SK-N-SH treated with all-trans-retinoic acid at 6 μM for 48 hours (cell line): ENCODE measurements around the gene MYO15A.

Experiments
- ATAC-seq: fragments of 200-7000 bp; cut with Tn5 transposase; 3 replicates; pipeline ENCODE4 v1.9.1; 2020; ENCODE audit warnings: mild to moderate bottlenecking, moderate library complexity
- ARNTL ChIP-seq: fragments of 450-650 bp; formaldehyde crosslinking; IDR thresholded peaks from 2 replicates; pipeline ENCODE4 v1.5.0; 2020; ENCODE audit warnings: low read depth, mild to moderate bottlenecking, moderate library complexity, borderline replicate concordance
- CSDC2 ChIP-seq: fragments of 250-450 bp; sonication (Bioruptor Pico); IDR thresholded peaks from 2 replicates; pipeline ENCODE4 v1.5.0; 2020; ENCODE audit warnings: mild to moderate bottlenecking, moderate library complexity
- ESRRG ChIP-seq: fragments of 250-450 bp; sonication (Bioruptor Pico); IDR thresholded peaks from 2 replicates; pipeline ENCODE4 v1.6.1; 2021; ENCODE audit warnings: mild to moderate bottlenecking
- GLIS3 ChIP-seq: fragments of 250-450 bp; sonication (Bioruptor Pico); IDR thresholded peaks from 2 replicates; pipeline ENCODE4 v1.5.0; 2020; ENCODE audit warnings: mild to moderate bottlenecking, moderate library complexity
- ISL1 ChIP-seq: fragments of 250-450 bp; sonication (Bioruptor Pico); IDR thresholded peaks from 2 replicates; pipeline ENCODE4 v2.1.2; 2022; ENCODE audit warnings: mild to moderate bottlenecking, moderate library complexity
- OSR1 ChIP-seq: fragments of 250-450 bp; sonication (Bioruptor Pico); IDR thresholded peaks from 2 replicates; pipeline ENCODE4 v1.8.0; 2022; ENCODE audit warnings: moderate library complexity, mild to moderate bottlenecking, inconsistent platforms
- PPARA ChIP-seq: fragments of 250-450 bp; sonication (Bioruptor Pico); IDR thresholded peaks from 2 replicates; pipeline ENCODE4 v1.5.0; 2020; ENCODE audit warnings: mild to moderate bottlenecking, borderline replicate concordance
- RARB ChIP-seq: fragments of 250-450 bp; sonication (Bioruptor Pico); IDR thresholded peaks from 2 replicates; pipeline ENCODE4 v1.8.0; 2021; ENCODE audit warnings: mild to moderate bottlenecking, moderate library complexity
- SNAI2 ChIP-seq: fragments of 250-450 bp; sonication (Bioruptor Pico); IDR thresholded peaks from 2 replicates; pipeline ENCODE4 v1.5.0; 2020; ENCODE audit warnings: mild to moderate bottlenecking, moderate library complexity
- TCF4 ChIP-seq: fragments of 250-450 bp; sonication (Bioruptor Pico); IDR thresholded peaks from 2 replicates; pipeline ENCODE4 v1.8.0; 2021; ENCODE audit warnings: mild to moderate bottlenecking, moderate library complexity, borderline replicate concordance
- TOX ChIP-seq: fragments of 250-450 bp; sonication (Bioruptor Pico); IDR thresholded peaks from 2 replicates; pipeline ENCODE4 v1.8.0; 2021; ENCODE audit warnings: mild to moderate bottlenecking, moderate library complexity, borderline replicate concordance
- ZFP3 ChIP-seq: fragments of 250-450 bp; sonication (Bioruptor Pico); IDR thresholded peaks from 2 replicates; pipeline ENCODE4 v1.5.0; 2020; ENCODE audit warnings: mild to moderate bottlenecking, moderate library complexity
- ZFP30 ChIP-seq: fragments of 450-650 bp; formaldehyde crosslinking; IDR thresholded peaks from 2 replicates; pipeline ENCODE4 v1.5.0; 2022; ENCODE audit warnings: mild to moderate bottlenecking, moderate library complexity
- ZNF70 ChIP-seq: fragments of 450-650 bp; formaldehyde crosslinking; IDR thresholded peaks from 2 replicates; pipeline ENCODE4 v1.5.0; 2020; ENCODE audit warnings: mild to moderate bottlenecking, moderate library complexity
- TF ChIP-seq, protein P1 (sequence below): fragments of 250-450 bp; sonication (Bioruptor Pico); IDR thresholded peaks from 2 replicates; pipeline ENCODE4 v1.8.0; 2020; ENCODE audit warnings: mild to moderate bottlenecking, moderate library complexity, borderline replicate concordance
- TF ChIP-seq, protein P2 (sequence below): fragments of 250-450 bp; sonication (Bioruptor Pico); IDR thresholded peaks from 2 replicates; pipeline ENCODE4 v1.5.1; 2021; ENCODE audit warnings: mild to moderate bottlenecking, moderate library complexity
- TF ChIP-seq, protein P3 (sequence below): fragments of 250-450 bp; sonication (Bioruptor Pico); IDR thresholded peaks from 2 replicates; pipeline ENCODE4 v1.5.1; 2020; ENCODE audit warnings: low read depth, mild to moderate bottlenecking, moderate library complexity
- TF ChIP-seq, protein P4 (sequence below): fragments of 250-450 bp; sonication (Bioruptor Pico); IDR thresholded peaks from 2 replicates; pipeline ENCODE4 v1.5.0; 2020; ENCODE audit warnings: mild to moderate bottlenecking, moderate library complexity
- TF ChIP-seq, protein P5 (sequence below): fragments of 250-450 bp; sonication (Bioruptor Pico); IDR thresholded peaks from 2 replicates; pipeline ENCODE4 v1.8.0; 2021; ENCODE audit warnings: low read depth, mild to moderate bottlenecking, moderate library complexity, borderline replicate concordance

The MYO15A gene

DNA sequence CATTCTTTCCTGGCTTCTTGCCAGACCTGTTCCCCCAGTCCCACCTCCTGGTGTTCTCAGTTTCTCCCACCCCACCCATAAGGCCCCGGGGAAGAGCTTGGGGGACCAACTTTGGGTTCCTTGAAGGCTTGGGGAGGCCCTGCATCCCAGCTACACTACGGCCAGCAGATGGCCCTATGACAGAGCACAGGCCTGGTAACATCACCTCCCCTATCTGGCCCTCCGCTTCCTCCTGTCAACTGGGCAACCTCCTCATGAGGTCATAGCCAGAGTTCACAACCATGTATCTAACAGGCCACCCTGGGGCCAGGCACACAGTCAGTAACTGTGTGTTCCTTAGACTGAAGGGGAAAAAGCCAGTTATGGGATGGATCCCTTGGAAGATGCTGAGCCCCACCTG, 31.4 kb downstream of the MYO15A start:
- ATAC-seq, result peak; percentile 64
- TF ChIP-seq ISL1, result no peak
- TF ChIP-seq TCF4 (CRISPR knock-in tag), result no peak
- no peak for TF ChIP-seq GLIS3 (CRISPR knock-in tag)

DNA sequence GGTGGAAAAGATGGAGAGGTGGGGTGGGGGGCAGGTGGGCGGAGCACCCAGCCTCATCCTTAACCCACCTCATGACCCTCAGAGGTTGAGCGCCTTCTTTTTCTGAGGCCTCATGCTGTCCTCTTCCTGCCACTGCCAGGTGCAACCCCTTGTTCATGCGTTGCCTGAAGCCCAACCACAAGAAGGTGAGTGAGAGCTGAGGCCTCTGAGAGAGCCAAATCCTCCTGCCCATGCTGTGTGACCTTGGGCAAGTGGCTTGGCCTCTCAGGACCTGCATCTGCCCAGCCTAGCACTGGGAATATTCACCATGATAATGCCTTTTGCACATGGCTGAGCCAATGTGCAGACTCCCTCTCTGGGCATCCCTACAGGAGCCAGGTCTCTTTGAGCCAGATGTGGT, 32.1 kb downstream of the MYO15A start:
- no peak for ATAC-seq
- TF ChIP-seq TOX (CRISPR knock-in tag) (no peak), GLIS3 (CRISPR knock-in tag) (no peak), RARB (CRISPR knock-in tag) (no peak), ZNF70 (CRISPR knock-in tag) (no peak), CSDC2 (CRISPR knock-in tag) (no peak), SNAI2 (CRISPR knock-in tag) (no peak), ISL1 (no peak), ZFP3 (CRISPR knock-in tag) (no peak), PPARA (CRISPR knock-in tag) (no peak), ESRRG (CRISPR knock-in tag) (no peak), TCF4 (CRISPR knock-in tag) (no peak), ZFP30 (no peak), ARNTL (CRISPR knock-in tag) (no peak), OSR1 (CRISPR knock-in tag) (no peak)
- TF ChIP-seq, protein P1, sequence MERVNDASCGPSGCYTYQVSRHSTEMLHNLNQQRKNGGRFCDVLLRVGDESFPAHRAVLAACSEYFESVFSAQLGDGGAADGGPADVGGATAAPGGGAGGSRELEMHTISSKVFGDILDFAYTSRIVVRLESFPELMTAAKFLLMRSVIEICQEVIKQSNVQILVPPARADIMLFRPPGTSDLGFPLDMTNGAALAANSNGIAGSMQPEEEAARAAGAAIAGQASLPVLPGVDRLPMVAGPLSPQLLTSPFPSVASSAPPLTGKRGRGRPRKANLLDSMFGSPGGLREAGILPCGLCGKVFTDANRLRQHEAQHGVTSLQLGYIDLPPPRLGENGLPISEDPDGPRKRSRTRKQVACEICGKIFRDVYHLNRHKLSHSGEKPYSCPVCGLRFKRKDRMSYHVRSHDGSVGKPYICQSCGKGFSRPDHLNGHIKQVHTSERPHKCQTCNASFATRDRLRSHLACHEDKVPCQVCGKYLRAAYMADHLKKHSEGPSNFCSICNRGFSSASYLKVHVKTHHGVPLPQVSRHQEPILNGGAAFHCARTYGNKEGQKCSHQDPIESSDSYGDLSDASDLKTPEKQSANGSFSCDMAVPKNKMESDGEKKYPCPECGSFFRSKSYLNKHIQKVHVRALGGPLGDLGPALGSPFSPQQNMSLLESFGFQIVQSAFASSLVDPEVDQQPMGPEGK (CRISPR knock-in tag), result no peak
- TF ChIP-seq, protein P2, sequence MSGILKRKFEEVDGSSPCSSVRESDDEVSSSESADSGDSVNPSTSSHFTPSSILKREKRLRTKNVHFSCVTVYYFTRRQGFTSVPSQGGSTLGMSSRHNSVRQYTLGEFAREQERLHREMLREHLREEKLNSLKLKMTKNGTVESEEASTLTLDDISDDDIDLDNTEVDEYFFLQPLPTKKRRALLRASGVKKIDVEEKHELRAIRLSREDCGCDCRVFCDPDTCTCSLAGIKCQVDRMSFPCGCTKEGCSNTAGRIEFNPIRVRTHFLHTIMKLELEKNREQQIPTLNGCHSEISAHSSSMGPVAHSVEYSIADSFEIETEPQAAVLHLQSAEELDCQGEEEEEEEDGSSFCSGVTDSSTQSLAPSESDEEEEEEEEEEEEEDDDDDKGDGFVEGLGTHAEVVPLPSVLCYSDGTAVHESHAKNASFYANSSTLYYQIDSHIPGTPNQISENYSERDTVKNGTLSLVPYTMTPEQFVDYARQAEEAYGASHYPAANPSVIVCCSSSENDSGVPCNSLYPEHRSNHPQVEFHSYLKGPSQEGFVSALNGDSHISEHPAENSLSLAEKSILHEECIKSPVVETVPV (CRISPR knock-in tag), result no peak
- TF ChIP-seq, protein P3, sequence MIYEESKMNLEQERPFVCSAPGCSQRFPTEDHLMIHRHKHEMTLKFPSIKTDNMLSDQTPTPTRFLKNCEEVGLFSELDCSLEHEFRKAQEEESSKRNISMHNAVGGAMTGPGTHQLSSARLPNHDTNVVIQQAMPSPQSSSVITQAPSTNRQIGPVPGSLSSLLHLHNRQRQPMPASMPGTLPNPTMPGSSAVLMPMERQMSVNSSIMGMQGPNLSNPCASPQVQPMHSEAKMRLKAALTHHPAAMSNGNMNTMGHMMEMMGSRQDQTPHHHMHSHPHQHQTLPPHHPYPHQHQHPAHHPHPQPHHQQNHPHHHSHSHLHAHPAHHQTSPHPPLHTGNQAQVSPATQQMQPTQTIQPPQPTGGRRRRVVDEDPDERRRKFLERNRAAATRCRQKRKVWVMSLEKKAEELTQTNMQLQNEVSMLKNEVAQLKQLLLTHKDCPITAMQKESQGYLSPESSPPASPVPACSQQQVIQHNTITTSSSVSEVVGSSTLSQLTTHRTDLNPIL (CRISPR knock-in tag), result no peak

DNA sequence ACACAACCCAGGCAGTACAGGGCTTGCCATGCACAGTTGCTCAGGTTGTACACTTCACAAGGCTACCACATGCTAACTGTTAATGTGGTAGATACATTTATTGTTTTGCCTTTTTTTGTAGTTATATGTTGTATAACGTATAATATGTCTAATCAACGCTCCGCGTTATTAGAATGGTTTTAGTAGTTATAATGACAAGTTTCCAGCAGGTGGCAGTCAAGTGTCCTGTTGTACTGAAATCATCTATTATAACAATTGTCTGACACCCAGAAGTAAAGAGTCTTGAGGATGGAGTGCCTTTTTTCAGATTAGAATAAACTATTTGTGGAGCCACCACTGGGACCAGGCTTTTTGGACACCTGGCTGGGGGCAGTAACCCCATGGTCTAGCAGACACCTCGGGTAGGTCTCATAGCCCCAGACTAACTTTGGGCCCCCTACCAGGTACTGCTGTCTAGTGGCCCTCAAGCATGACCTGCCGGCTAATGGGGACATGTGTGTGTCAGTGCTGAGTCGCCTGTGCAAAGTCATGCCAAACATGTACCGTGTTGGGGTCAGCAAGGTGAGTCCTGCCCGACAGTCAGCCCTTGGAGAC, 32.8 kb downstream of the MYO15A start:
- ATAC-seq, result peak; percentile 63
- TF ChIP-seq, protein P3 (CRISPR knock-in tag), result no peak
- no peak for TF ChIP-seq ESRRG (CRISPR knock-in tag)
- no peak for TF ChIP-seq ISL1
- TF ChIP-seq ZFP3 (CRISPR knock-in tag), result no peak
- TF ChIP-seq, protein P2 (CRISPR knock-in tag), result no peak
- TF ChIP-seq SNAI2 (CRISPR knock-in tag), result no peak
- no peak for TF ChIP-seq ARNTL (CRISPR knock-in tag)
- TF ChIP-seq, protein P4, sequence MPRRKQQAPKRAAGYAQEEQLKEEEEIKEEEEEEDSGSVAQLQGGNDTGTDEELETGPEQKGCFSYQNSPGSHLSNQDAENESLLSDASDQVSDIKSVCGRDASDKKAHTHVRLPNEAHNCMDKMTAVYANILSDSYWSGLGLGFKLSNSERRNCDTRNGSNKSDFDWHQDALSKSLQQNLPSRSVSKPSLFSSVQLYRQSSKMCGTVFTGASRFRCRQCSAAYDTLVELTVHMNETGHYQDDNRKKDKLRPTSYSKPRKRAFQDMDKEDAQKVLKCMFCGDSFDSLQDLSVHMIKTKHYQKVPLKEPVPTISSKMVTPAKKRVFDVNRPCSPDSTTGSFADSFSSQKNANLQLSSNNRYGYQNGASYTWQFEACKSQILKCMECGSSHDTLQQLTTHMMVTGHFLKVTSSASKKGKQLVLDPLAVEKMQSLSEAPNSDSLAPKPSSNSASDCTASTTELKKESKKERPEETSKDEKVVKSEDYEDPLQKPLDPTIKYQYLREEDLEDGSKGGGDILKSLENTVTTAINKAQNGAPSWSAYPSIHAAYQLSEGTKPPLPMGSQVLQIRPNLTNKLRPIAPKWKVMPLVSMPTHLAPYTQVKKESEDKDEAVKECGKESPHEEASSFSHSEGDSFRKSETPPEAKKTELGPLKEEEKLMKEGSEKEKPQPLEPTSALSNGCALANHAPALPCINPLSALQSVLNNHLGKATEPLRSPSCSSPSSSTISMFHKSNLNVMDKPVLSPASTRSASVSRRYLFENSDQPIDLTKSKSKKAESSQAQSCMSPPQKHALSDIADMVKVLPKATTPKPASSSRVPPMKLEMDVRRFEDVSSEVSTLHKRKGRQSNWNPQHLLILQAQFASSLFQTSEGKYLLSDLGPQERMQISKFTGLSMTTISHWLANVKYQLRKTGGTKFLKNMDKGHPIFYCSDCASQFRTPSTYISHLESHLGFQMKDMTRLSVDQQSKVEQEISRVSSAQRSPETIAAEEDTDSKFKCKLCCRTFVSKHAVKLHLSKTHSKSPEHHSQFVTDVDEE (CRISPR knock-in tag), result no peak
- TF ChIP-seq, protein P5, sequence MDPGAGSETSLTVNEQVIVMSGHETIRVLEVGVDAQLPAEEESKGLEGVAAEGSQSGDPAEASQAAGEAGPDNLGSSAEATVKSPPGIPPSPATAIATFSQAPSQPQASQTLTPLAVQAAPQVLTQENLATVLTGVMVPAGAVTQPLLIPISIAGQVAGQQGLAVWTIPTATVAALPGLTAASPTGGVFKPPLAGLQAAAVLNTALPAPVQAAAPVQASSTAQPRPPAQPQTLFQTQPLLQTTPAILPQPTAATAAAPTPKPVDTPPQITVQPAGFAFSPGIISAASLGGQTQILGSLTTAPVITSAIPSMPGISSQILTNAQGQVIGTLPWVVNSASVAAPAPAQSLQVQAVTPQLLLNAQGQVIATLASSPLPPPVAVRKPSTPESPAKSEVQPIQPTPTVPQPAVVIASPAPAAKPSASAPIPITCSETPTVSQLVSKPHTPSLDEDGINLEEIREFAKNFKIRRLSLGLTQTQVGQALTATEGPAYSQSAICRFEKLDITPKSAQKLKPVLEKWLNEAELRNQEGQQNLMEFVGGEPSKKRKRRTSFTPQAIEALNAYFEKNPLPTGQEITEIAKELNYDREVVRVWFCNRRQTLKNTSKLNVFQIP (CRISPR knock-in tag), result no peak
- TF ChIP-seq CSDC2 (CRISPR knock-in tag), result no peak
- no peak for TF ChIP-seq PPARA (CRISPR knock-in tag)
